Left lung (tissue), 10 donors: Measurements from ENCODE around the gene RARS2. TPM values are rescaled to one million over a fixed set of nuclear protein-coding genes. Genes with fewer than 3 reads are reported as not detected.
A peak's percentile ranks its signal among the peaks of the same experiment; 100 is the strongest.

Experiments used
- ATAC-seq: fragments of 200-7000 bp; cut with Tn5 transposase; one replicate; pipeline ENCODE4 v1.9.1; 2020; ENCODE audit warnings: moderate library complexity
- DNase-seq, 4 donors: peaks; one replicate each; pipeline ENCODE4 v3.0.0-alpha.2; 2013 to 2020
- H3K27ac ChIP-seq, 2 donors: fragments of 200-600 bp; sonication (generic) in 1 of 2; one replicate each; pipeline versions ENCODE4 v1.5.0 to v1.8.0; 2020 to 2021
- H3K27me3 ChIP-seq, 2 donors: fragments of 200-600 bp; sonication (generic) in 1 of 2; one replicate each; pipeline versions ENCODE4 v1.5.0 to v1.8.0; 2020 to 2021
- H3K36me3 ChIP-seq, 2 donors: fragments of 200-600 bp; sonication (generic) in 1 of 2; one replicate each; pipeline versions ENCODE4 v1.5.0 to v1.8.0; 2020 to 2021
- H3K4me1 ChIP-seq, 2 donors: fragments of 200-600 bp; one replicate each; pipeline ENCODE4 v1.8.0; 2021
- H3K4me3 ChIP-seq, 2 donors: fragments of 200-600 bp; sonication (generic) in 1 of 2; one replicate each; pipeline versions ENCODE4 v1.5.0 to v1.8.0; 2020 to 2021; ENCODE audit warnings: mild to moderate bottlenecking in 1 of 2
- H3K9me3 ChIP-seq, 2 donors: fragments of 200-600 bp; sonication (generic) in 1 of 2; one replicate each; pipeline versions ENCODE4 v1.5.0 to v1.8.0; 2020 to 2021
- intact Hi-C, 2 donors: fragments of 100-400 bp; cut with DNase I; formaldehyde crosslinking; loops; one replicate each; pipeline versions ENCODE4 v1.11.2 to v1.14.2; 2022
- polyA plus RNA-seq, 6 donors: library from polyadenylated mRNA; unstranded; fragments of 120-200 nt; gene quantifications; one replicate each; pipeline ENCODE4 v1.2.1, GENCODE V29; 2013; ENCODE audit not compliant: insufficient read length in 6 of 6
- total RNA-seq, 2 donors: library from RNA; stranded (reverse); fragmentation: NEBNext Ultra II Directional; extraction: Animal tissue kit (Norgen Biotek cat#: 25700); gene quantifications; one replicate each; pipeline ENCODE4 v1.2.1, GENCODE V29; 2021
- TF ChIP-seq, protein P1 (sequence below), 2 donors: fragments of 200-600 bp; sonication (generic) in 1 of 2; IDR thresholded peaks; one replicate each; pipeline versions ENCODE4 v1.5.0 to v1.8.0; 2021; ENCODE audit warnings: antibody characterized with exemption in 2 of 2
- donor health status: DM: no; HTN: yes; CAD: no.
- donor health status: DM: no; HTN: no; CAD: no.

RARS2 gene
- total and polyA plus RNA-seq, 8 donors = 31.1 to 71.7 (median 69.4) TPM

DNA sequence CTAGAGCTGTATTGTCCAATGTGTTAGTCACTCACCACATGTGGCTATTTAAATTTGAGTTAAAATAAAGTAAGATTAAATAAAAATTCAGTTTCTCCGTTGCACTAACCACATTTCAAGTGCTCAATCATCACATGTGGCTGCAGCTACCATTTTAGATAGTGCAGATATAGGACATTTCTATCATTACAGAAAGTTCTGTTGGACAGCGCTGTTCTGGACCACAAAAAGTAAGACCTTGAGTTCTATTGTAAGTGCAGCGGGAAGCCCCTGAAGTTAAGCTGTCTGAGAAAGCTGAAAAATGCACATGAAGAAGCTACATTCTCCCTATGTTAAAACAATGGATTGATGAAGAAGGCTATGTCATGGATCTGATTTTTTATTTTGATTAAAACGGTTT lies 1.2 kb upstream of the RARS2 start:
- peaks cover 0 to 29% of the 10 kb centered on the region in 2 donors for H3K36me3 ChIP-seq
- peak overlapping the region in 1 of 2 donors; percentile 80 for H3K4me3 ChIP-seq
- H3K4me1 ChIP-seq = peaks cover 17 to 36% of the 10 kb centered on the region in 2 donors
- TF ChIP-seq, protein P1, sequence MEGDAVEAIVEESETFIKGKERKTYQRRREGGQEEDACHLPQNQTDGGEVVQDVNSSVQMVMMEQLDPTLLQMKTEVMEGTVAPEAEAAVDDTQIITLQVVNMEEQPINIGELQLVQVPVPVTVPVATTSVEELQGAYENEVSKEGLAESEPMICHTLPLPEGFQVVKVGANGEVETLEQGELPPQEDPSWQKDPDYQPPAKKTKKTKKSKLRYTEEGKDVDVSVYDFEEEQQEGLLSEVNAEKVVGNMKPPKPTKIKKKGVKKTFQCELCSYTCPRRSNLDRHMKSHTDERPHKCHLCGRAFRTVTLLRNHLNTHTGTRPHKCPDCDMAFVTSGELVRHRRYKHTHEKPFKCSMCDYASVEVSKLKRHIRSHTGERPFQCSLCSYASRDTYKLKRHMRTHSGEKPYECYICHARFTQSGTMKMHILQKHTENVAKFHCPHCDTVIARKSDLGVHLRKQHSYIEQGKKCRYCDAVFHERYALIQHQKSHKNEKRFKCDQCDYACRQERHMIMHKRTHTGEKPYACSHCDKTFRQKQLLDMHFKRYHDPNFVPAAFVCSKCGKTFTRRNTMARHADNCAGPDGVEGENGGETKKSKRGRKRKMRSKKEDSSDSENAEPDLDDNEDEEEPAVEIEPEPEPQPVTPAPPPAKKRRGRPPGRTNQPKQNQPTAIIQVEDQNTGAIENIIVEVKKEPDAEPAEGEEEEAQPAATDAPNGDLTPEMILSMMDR (IDR thresholded peaks at IDR 0.05) = no peak
- no peak overlapping the region for H3K27ac ChIP-seq
- no peak for ATAC-seq
- no peak for DNase-seq
- intact Hi-C loops = no loop called here
- no peaks in the 10 kb centered on the region for H3K9me3 ChIP-seq
- H3K27me3 ChIP-seq = no peaks in the 10 kb centered on the region

DNA sequence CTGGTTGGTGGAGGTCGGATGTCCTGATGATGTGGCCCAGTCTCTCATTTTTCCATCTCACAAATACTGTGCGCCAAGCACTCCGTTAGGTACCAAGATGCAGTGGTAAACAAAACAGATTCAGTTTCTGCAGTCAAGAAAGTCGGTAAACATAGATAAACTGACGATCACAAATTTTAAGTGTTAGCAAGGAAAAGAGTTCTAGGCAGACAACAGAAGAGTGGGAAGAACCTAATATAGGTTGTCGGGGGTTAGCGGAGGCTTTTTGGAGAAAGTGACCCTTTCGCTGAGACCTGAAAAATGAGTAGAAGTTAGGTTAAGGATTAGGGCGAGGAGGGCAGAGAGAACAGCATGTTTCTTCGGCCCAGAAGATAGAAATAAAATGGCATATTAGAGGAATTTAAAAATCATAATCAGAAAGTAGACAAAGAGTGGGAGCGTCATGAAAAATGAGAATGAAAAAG lies 662 bp upstream of the RARS2 start:
- no peak for DNase-seq
- Histone ChIP-seq H3K4me1 (peaks cover 17 to 38% of the 10 kb centered on the region in 2 donors), H3K27ac (peak overlapping the region; percentile 84 to 85), H3K36me3 (peaks cover 0 to 23% of the 10 kb centered on the region in 2 donors), H3K27me3 (no peaks in the 10 kb centered on the region), H3K9me3 (no peaks in the 10 kb centered on the region), H3K4me3 (peak overlapping the region; percentile 80 to 97)
- intact Hi-C loops = no loop called here
- no peak for ATAC-seq
- TF ChIP-seq, protein P1 (IDR thresholded peaks at IDR 0.05) = no peak

DNA sequence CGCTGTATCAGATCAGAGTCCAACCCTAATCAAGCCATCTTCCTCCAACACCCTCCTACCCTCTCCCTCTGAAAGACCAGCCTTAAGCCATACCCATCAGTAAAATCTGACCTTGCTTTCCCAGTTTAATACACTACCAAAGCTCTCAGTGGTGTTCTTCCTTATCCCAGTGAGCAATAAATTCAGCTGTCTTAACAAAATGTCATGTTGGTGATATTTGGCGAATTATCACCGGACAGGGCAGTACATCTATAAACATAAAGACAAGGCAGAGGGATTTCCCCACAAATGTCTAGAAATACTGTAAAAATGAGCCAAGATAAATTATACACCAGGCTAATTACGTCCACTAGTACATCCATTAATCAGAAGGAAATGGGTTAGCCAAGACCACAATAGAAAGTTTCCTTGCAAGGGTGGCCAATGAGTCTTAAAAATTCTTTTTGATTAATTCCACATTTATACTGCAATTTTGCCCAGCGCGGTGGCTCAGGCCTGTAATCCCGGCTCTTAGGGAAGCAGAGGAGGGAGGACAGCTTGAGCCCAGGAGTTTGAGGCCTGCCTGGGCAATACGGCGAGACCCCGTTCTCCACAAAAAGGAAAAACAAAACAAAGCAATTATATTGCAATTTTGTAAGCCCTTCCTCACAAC lies 905 bp downstream of the RARS2 start:
- Histone ChIP-seq H3K36me3 (peaks cover 0 to 8% of the 10 kb centered on the region in 2 donors), H3K27me3 (no peaks in the 10 kb centered on the region), H3K4me3 (peak overlapping the region; percentile 80 to 97), H3K4me1 (peaks cover 17 to 46% of the 10 kb centered on the region in 2 donors), H3K27ac (peak overlapping the region; percentile 84 to 85), H3K9me3 (no peaks in the 10 kb centered on the region)
- TF ChIP-seq, protein P1 (IDR thresholded peaks at IDR 0.05) = no peak
- peak; percentile 21 for ATAC-seq
- DNase-seq = no peak
- intact Hi-C loops = no loop called here

DNA sequence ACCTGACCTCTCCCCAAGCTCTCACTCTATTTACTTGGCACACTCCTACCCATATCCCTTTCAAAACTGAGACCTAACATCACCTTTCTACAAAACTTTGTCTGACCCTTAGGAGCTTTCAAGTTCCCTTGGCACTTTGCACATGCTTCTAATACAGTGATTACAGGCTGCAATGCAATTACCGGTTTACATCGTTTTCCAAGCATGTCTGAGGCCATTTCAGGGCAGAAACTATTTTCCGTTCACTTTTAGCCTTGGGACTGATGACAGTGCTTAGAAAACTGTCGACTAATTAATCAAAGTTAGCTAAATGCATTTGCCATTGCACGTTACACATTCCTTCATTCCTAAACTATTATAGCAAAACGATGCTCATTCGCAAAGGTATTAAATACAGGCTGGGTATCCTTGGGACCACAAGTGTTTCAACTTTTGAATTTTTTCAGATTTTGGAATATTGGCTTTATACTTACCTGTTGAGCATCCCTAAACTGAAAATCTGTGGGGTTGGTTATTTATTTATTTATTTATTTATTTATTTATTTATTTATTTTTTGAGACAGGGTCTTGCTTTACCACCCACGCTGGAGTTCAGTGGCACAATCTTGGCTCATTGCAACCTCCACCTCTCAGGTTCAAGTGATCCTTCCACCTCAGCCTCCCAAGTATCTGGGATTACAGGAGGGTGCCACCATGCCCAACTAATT lies 3.3 kb downstream of the RARS2 start:
- no peak for DNase-seq
- Histone ChIP-seq H3K27me3 (no peaks in the 10 kb centered on the region), H3K36me3 (peaks cover 0 to 24% of the 10 kb centered on the region in 2 donors), H3K4me3 (no peak overlapping the region), H3K27ac (no peak overlapping the region), H3K9me3 (no peaks in the 10 kb centered on the region), H3K4me1 (peaks cover 17 to 46% of the 10 kb centered on the region in 2 donors)
- ATAC-seq = no peak
- TF ChIP-seq, protein P1 (IDR thresholded peaks at IDR 0.05) = no peak
- intact Hi-C loops = no loop called here

DNA sequence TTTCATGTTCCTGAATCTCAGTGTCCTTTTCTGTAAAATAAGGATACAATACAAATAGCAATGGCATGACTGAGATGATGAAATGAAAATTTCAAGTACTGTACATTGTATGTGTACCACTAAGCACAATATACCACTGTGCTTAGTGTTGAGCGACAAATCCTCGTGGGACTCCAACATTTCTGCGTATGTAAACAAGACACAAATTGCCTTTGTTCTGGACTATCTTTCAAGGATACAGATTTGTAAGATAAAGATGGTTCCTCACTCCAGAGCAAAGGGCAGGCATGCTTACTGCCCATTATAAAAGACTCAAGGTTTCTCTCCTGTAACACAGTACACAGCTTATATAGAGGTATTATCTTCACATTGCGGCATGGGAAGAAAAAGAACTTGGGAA lies 6.0 kb downstream of the RARS2 start:
- no peak for DNase-seq
- intact Hi-C loops = no loop called here
- Histone ChIP-seq H3K4me1 (peaks cover 11 to 29% of the 10 kb centered on the region in 2 donors), H3K9me3 (no peaks in the 10 kb centered on the region), H3K27me3 (no peaks in the 10 kb centered on the region), H3K4me3 (no peak overlapping the region), H3K36me3 (peaks cover 0 to 44% of the 10 kb centered on the region in 2 donors), H3K27ac (no peak overlapping the region)
- TF ChIP-seq, protein P1 (IDR thresholded peaks at IDR 0.05) = no peak
- ATAC-seq = no peak
